ENCODE data around the gene KRTAP2-2. TPM values are rescaled to one million over a fixed set of nuclear protein-coding genes. Genes with fewer than 3 reads are reported as not detected.
"Not testable (repeated sequence)": the region's sequence is repeated elsewhere in the genome, so short reads cannot be mapped to it uniquely, and the experiment has no call there.

Gene KRTAP2-2, protein sequence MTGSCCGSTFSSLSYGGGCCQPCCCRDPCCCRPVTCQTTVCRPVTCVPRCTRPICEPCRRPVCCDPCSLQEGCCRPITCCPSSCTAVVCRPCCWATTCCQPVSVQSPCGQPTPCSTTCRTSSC
- not detected in 2 replicates for total RNA-seq (2014; rRNA removed)
- 0.19 TPM for polyA plus RNA-seq (2012)

DNA sequence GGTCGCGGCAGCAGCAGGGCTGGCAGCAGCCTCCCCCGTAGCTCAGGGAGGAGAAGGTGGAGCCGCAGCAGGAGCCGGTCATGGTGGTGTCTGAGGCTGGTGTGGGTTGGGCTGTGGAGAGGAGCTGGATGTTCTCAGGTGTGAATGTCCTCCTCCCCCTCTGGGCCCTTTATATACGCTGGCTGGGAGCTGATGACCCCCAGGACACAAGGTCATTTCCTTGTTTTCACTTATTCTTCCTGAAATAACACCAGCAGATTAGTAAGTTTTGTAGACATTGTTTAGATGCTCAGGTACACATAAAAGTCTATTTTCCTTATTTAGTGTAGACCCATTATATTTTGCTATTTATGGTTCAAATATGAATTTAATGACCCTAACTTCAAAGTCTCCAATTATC, at the start of gene KRTAP2-2:
Gene KRTAP2-2, minus strand, starts transcription at position 101 of the 400 bp plus-strand sequence. Its CDS starts 19 bp downstream, at position 82.
- not testable (repeated sequence) for DNase-seq (ENCODE audit: low read depth)

DNA sequence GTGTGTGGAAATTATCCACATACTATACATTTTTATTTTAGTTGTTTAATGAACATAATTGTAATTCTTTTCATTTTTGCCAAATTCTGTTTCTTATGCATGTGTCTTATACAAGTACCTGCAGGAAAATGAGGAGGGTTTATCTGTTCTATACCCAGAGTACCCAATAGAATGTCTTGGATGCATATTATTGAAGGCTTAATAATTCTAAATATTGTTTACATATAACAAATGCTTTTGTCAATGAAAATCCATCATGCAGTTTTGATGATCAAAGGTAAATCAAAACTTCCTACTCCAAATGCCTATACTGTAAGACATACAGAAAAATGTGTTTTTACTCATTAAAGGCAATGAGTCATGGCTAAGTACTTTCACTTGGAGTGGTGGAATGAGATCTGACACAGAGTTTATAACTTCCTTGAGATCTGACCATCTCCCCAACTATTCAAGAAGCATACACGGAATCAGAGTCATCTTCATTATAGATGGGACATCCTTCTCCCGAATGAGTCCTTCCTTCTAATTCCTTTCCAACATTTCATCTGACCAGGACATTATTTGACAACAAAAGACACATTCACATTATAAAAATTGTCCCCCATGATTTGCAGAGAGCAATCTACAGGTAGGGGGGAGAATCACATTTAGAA, 49.5 kb upstream of the KRTAP2-2 start:
- peak; percentile 38 for DNase-seq (ENCODE audit: low read depth)

DNA sequence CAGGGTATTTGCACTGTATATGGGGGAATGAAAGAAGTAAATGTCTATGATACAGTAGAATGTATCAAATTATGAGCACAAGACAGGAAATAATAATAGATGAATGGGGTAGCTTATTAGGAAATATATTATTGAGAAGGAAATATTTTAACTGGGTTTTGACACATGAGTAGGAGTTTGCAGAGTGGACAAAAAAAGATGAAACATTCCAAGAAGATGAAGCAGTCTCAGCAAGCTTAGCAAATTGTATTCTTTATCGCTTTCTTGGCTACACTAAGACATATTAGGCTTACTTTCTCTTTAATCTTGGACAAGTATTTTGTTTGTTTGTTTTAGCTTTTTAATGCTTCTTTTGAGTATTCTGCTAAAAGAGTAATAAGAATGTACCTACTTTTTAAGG, 48.9 kb upstream of the KRTAP2-2 start:
- DNase-seq (ENCODE audit: low read depth): no peak

- peak; percentile 41 for DNase-seq (ENCODE audit: low read depth)
Measured at GRCh38 chr17:41101586-41102259, 46.7 kb upstream of the KRTAP2-2 start, which contains the start of gene KRTAP4-16. Gene KRTAP4-16, minus strand, starts transcription at chr17:41102209. Its CDS starts 0 bp downstream, at chr17:41102209.

- peak; percentile 54 for DNase-seq (ENCODE audit: low read depth)
Measured at GRCh38 chr17:41099682-41100480, 44.9 kb upstream of the KRTAP2-2 start.

GRCh38 chr17:41098481-41098880, 43.5 kb upstream of the KRTAP2-2 start:
- peak; percentile 22 for DNase-seq (ENCODE audit: low read depth)

GRCh38 chr17:41098042-41098441, 43.0 kb upstream of the KRTAP2-2 start, which contains the start of gene KRTAP4-8:
Gene KRTAP4-8, minus strand, starts transcription at chr17:41098142. Its CDS starts 58 bp downstream, at chr17:41098084.
- DNase-seq (ENCODE audit: low read depth): no peak

DNA sequence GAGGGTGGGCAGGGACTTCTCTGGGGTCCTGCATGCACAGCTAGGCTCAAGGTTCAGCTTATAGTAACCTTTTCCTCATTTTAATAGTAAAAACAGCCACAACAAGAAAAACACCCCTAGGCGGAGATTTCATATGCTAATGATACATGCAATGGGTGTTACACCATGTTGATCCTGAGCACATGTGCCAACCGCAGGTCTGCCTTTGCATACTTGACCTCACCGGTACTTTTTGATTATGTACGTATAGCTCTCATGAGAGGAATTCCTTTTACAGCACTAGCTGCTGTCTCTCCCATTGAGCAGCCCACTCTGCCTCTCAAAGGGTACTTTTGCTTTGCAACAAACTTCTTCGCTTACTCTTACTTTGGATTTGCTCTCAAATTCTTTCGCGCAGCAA, 41.0 kb upstream of the KRTAP2-2 start:
- DNase-seq (ENCODE audit: low read depth): no peak

- DNase-seq (ENCODE audit: low read depth): not testable (repeated sequence)
Measured at GRCh38 chr17:41088760-41089352, 33.8 kb upstream of the KRTAP2-2 start.

- peak; percentile 37 for DNase-seq (ENCODE audit: low read depth)
Measured at GRCh38 chr17:41084100-41084856, 29.2 kb upstream of the KRTAP2-2 start, which contains the start of gene KRTAP4-7. Gene KRTAP4-7, plus strand, starts transcription at chr17:41084150. Its CDS starts 57 bp downstream, at chr17:41084207.

DNA sequence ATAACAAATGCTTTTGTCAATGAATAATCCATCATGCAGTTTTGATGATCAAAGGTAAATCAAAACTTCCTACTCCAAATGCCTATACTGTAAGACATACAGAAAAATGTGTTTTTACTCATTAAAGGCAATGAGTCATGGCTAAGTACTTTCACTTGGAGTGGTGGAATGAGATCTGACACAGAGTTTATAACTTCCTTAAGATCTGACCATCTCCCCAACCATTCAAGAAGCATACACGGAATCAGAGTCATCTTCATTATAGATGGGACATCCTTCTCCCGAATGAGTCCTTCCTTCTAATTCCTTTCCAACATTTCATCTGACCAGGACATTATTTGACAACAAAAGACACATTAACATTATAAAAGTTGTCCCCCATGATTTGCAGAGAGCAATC, 28.4 kb upstream of the KRTAP2-2 start:
- DNase-seq (ENCODE audit: low read depth): peak; percentile 40

- no peak for DNase-seq (ENCODE audit: low read depth)
Measured at GRCh38 chr17:41082626-41083025, 27.6 kb upstream of the KRTAP2-2 start.

DNA sequence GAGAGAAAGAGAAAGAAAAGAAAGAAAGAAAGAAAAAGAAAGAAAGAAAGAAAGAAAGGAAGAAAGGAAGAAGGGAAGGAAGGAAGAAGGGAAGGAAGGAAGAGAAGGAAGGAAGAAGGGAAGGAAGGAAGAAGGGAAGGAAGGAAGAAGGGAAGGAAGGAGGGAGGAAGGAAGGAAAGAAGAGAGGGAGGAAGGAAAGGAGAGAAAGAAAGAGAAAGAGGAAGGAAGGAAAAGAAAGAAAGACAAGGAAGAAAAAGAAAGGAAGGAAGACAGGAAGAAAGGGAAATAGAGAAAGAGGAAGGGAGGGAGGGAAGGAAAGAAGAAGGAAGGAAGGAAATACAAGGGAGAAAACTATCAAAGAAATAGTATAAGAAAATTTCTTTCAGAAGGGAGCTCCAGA, 21.8 kb upstream of the KRTAP2-2 start:
- DNase-seq (ENCODE audit: low read depth): no peak

GRCh38 chr17:41073676-41074075, 18.6 kb upstream of the KRTAP2-2 start:
- no peak for DNase-seq (ENCODE audit: low read depth)

DNA sequence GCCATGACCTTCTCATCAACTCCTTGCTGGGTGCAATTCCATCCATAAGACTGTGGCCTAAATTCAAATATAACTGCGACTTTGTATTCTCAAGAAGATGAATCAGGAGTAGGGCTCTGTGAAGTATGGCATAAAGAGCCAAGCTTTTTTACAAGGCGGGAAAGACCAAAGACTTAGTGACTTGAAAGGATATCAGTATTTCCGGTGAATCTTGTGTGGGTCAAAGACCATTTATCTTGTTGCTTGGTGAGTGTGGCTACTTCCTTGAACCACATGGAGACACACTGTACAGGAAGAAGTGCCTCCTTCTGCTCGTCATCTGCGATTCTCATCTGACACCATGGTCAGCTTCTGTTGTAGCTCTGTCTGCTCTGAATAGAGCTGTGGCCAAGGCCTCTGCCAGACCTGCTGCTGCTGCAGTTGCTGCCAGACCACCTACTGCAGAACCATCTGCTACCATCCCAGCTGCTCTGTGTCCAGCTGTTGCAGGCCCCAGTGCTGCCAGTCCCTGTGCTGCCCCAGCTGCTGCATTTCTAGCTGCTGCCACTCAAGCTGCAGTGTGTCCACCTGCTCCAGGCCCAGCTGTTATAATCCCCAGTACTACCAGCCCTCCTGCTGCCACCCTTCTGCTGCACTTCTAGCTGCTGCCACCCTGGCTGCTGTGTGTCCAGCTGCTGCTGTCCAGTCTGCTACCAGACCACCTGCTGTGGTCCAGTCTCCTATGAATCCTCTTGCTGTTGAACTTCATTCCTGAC, 16.8 kb upstream of the KRTAP2-2 start:
- peak; percentile 96 for DNase-seq (ENCODE audit: low read depth)

GRCh38 chr17:41069031-41069430, 14.0 kb upstream of the KRTAP2-2 start:
- no peak for DNase-seq (ENCODE audit: low read depth)

DNA sequence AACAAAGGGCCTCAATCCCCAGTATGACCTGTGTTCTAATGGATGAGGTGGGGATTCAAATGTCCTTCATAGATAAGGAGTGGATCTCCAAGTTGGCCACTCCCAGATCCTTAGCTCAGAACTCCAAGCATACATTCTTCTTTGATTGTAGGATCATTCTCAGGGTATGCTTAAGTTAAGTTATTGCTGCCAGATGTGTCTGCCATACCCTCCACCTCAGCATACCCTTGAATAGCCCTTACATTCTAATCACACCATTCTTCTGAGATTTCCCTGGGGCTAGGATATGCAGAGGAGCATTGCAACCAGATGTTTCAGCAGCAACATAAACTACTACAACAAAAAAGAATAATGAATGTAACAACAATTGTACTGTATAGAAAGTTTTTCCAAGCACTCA, 12.3 kb upstream of the KRTAP2-2 start:
- DNase-seq (ENCODE audit: low read depth): no peak

- DNase-seq (ENCODE audit: low read depth): peak; percentile 90
Measured at GRCh38 chr17:41065829-41066624, 11.0 kb upstream of the KRTAP2-2 start, which contains the start of gene KRTAP2-4. Gene KRTAP2-4, minus strand, starts transcription at chr17:41065879. Its CDS starts 34 bp downstream, at chr17:41065845.
